Spleen (tissue), 13 donors: ENCODE data around the gene ALX1. TPM values are rescaled to one million over a fixed set of nuclear protein-coding genes. Genes with fewer than 3 reads are reported as not detected.

Source experiments
- DNase-seq: peaks from one replicate; pipeline ENCODE4 v3.0.0-alpha.2; 2020
- H3K27ac ChIP-seq, 8 donors: fragments of 200-600 bp; sonication (generic) in 7 of 8; 1 replicate in 4 of 8; 2 replicates in 4 of 8; pipeline versions ENCODE4 v1.5.0 to v1.8.0; 2016 to 2021; ENCODE audit warnings: inconsistent platforms in 4 of 8, mild to moderate bottlenecking in 4 of 8, moderate library complexity in 1 of 8
- H3K27me3 ChIP-seq, 7 donors: fragments of 200-600 bp; sonication (generic) in 6 of 7; replicated peaks in 1 of 7; 1 replicate in 4 of 7; 2 replicates in 3 of 7; pipeline versions ENCODE4 v1.5.0 to v1.8.0; 2016 to 2021; ENCODE audit warnings: inconsistent platforms in 3 of 7, mild to moderate bottlenecking in 1 of 7
- H3K36me3 ChIP-seq, 6 donors: fragments of 200-600 bp; sonication (generic) in 5 of 6; 1 replicate in 4 of 6; 2 replicates in 2 of 6; pipeline versions ENCODE4 v1.5.0 to v1.8.0; 2016 to 2021; ENCODE audit warnings: inconsistent platforms in 2 of 6
- H3K4me1 ChIP-seq, 6 donors: fragments of 200-600 bp; sonication (generic) in 5 of 6; 1 replicate in 3 of 6; 2 replicates in 3 of 6; pipeline versions ENCODE4 v1.5.0 to v1.8.0; 2016 to 2021; ENCODE audit warnings: inconsistent platforms in 3 of 6
- H3K4me3 ChIP-seq, 8 donors: fragments of 200-600 bp; sonication (generic) in 7 of 8; 1 replicate in 4 of 8; 2 replicates in 4 of 8; pipeline versions ENCODE4 v1.5.0 to v1.8.0; 2016 to 2021; ENCODE audit warnings: inconsistent platforms in 4 of 8, mild to moderate bottlenecking in 4 of 8, moderate library complexity in 2 of 8
- H3K9me3 ChIP-seq, 8 donors: fragments of 200-600 bp; sonication (generic) in 7 of 8; 1 replicate in 4 of 8; 2 replicates in 4 of 8; pipeline versions ENCODE4 v1.5.0 to v1.8.0; 2016 to 2021; ENCODE audit warnings: inconsistent platforms in 4 of 8
- POLR2A ChIP-seq, 3 donors: fragments of 450-650 bp; IDR thresholded peaks; one replicate each; pipeline ENCODE4 v1.5.1; 2017; ENCODE audit warnings: antibody characterized with exemption in 3 of 3, mild to moderate bottlenecking in 1 of 3
- POLR2AphosphoS5 ChIP-seq, 3 donors: sonication (generic); formaldehyde crosslinking; IDR thresholded peaks; one replicate each; pipeline ENCODE4 v1.5.1; 2017; ENCODE audit warnings: antibody characterized with exemption in 3 of 3
- WGBS, 5 donors: extraction: QIAGEN DNeasy Blood & Tissue Kit in 3 of 5; methylation state at CpG; one replicate each; pipeline versions ENCODE4 v1.1.5 to v1.1.7; 2013 to 2018; 5-methylcytosine and 5-hydroxymethylcytosine counted together
- intact Hi-C: fragments of 100-400 bp; cut with DNase I; formaldehyde crosslinking; loops from one replicate; pipeline ENCODE4 v1.15.0; 2023; ENCODE audit warnings: low total_unique reads
- long read RNA-seq, 2 donors: transcript quantifications; one replicate each; lab custom pipeline, GENCODE V29; 2026
- polyA plus RNA-seq, 3 donors: library from polyadenylated mRNA; stranded (reverse); fragments of 200-250 nt; gene quantifications; one replicate each; pipeline ENCODE4 v1.2.1, GENCODE V29; 2013
- total RNA-seq, 7 donors: library from RNA; depleted of rRNA in 3 of 7; stranded (reverse); fragments of >200 nt in 3 of 7; fragmentation: NEBNext Ultra II Directional in 4 of 7; extraction: Animal tissue kit (Norgen Biotek cat#: 25700) in 4 of 7; gene quantifications; one replicate each; pipeline versions ENCODE4 v1.1.0 to v1.2.1, GENCODE V29; 2016 to 2021
- TF ChIP-seq, protein P1 (sequence below), 11 experiments: fragments of 200-600 bp in 7 of 11; fragments of 450-650 bp in 4 of 11; sonication (generic) in 4 of 11; IDR thresholded peaks in 8 of 11; conservative IDR thresholded peaks in 3 of 11; 1 replicate in 7 of 11; 2 replicates in 4 of 11; pipeline versions ENCODE4 v1.4.0 to v1.8.0; 2016 to 2021; ENCODE audit warnings: antibody characterized with exemption in 11 of 11, inconsistent platforms in 4 of 11, mild to moderate bottlenecking in 1 of 11
- donor health status: healthy with polysubstance abuse.
- donor health status: DM: no; HTN: no; CAD: no; lungs with moderate emphysema.
- donor health status: DM: no; HTN: no; CAD: no.
- donor health status: Bipolar disorder and iron deficiency.
- donor health status: healthy.
- donor health status: DM: no; HTN: no; CAD: no.
- donor health status: DM: yes; HTN: yes; CAD: no.

Gene ALX1
- total RNA-seq (not detected), polyA plus RNA-seq (not detected)
- long read RNA-seq, donor 1: 0 reads
- long read RNA-seq, donor 2: 0 reads

- peak within 1 kb of the TSS; percentile 8 to 64 (median 30) for H3K4me3 ChIP-seq
- H3K9me3 ChIP-seq: peaks cover 0 to 7% (median 0%) of the 10 kb centered on the region in 8 donors
- peak; percentile 70 for DNase-seq
- WGBS, 5 donors: 2 to 7% (median 3%) methylated on average over 49 of the region's 49 CpGs
- H3K27ac ChIP-seq: no peak within 1 kb of the TSS
- H3K36me3 ChIP-seq: no peaks in the 10 kb centered on the region
- H3K4me1 ChIP-seq: peaks cover 0 to 26% (median 21%) of the 10 kb centered on the region in 6 donors
- peaks cover 5 to 100% (median 90%) of the 10 kb centered on the region in 7 donors for H3K27me3 ChIP-seq
- intact Hi-C loops: no loop called here
- TF ChIP-seq POLR2AphosphoS5 (IDR thresholded peaks at IDR 0.05) (peak in 2 of 3 donors; percentile 18 to 33), POLR2A (IDR thresholded peaks at IDR 0.05) (no peak)
- TF ChIP-seq, protein P1, sequence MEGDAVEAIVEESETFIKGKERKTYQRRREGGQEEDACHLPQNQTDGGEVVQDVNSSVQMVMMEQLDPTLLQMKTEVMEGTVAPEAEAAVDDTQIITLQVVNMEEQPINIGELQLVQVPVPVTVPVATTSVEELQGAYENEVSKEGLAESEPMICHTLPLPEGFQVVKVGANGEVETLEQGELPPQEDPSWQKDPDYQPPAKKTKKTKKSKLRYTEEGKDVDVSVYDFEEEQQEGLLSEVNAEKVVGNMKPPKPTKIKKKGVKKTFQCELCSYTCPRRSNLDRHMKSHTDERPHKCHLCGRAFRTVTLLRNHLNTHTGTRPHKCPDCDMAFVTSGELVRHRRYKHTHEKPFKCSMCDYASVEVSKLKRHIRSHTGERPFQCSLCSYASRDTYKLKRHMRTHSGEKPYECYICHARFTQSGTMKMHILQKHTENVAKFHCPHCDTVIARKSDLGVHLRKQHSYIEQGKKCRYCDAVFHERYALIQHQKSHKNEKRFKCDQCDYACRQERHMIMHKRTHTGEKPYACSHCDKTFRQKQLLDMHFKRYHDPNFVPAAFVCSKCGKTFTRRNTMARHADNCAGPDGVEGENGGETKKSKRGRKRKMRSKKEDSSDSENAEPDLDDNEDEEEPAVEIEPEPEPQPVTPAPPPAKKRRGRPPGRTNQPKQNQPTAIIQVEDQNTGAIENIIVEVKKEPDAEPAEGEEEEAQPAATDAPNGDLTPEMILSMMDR (IDR thresholded peaks at IDR 0.05 in 8 of 11, conservative IDR thresholded peaks at IDR 0.05 in 3 of 11): no peak
These were observed at the start of gene ALX1 for GRCh38 chr12:85280165-85280983. ALX1 (plus strand) TSS chr12:85280220; CDS start chr12:85280262, 42 bp downstream.

DNA sequence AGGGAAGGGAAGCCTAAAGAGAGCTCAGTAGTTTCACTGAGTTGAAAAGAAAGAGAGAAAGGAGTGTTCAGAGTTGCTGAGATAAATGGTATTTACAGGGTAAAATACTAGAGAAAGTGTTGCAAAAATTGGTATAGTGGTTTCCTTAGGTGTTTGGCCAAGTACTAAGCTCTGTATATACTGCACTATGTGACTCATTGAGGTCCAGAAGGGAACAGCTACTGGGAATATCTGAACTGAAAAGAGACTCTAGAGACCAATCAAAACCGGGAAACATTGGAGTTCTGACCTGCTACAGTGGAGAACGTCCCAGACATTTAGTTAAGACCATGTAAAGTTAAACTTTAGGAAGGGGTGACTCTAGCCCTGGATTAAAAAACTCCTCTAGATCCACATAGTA, 42.7 kb upstream of the ALX1 start:
- Histone ChIP-seq H3K27me3 (no peaks in the 10 kb centered on the region), H3K4me1 (no peaks in the 10 kb centered on the region), H3K36me3 (no peaks in the 10 kb centered on the region), H3K27ac (no peak overlapping the region), H3K4me3 (no peak overlapping the region), H3K9me3 (peaks cover 0 to 8% (median 0%) of the 10 kb centered on the region in 8 donors)
- intact Hi-C loops: no loop called here
- 41 to 61% (median 52%) methylated on average over 2 of the region's 2 CpGs for WGBS, 5 donors
- no peak for DNase-seq
- TF ChIP-seq POLR2A (IDR thresholded peaks at IDR 0.05) (no peak), POLR2AphosphoS5 (IDR thresholded peaks at IDR 0.05) (no peak)
- TF ChIP-seq, protein P1 (IDR thresholded peaks at IDR 0.05 in 8 of 11, conservative IDR thresholded peaks at IDR 0.05 in 3 of 11): no peak

DNA sequence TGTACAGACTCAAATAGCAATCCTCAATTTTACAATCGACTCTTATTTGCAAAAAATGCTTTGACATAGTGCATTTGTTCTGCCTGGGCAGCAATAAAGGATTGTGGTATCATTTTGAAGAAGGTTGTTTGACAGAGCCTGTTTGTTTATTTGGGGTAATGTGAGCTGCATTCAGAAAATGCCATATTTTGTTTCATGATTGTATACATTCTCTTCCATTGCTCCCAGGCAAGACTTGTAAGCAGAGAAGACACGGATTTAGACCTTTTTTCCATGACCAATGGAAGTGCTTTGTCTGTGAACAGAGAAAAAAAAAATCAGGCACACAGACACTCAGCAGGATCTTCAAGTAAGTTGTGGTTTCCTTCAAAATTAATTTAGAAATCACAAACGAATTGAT, 35.5 kb upstream of the ALX1 start:
- Histone ChIP-seq H3K4me3 (no peak overlapping the region), H3K27me3 (no peaks in the 10 kb centered on the region), H3K36me3 (no peaks in the 10 kb centered on the region), H3K4me1 (no peaks in the 10 kb centered on the region), H3K27ac (no peak overlapping the region), H3K9me3 (no peaks in the 10 kb centered on the region)
- DNase-seq: no peak
- TF ChIP-seq, protein P1 (IDR thresholded peaks at IDR 0.05 in 8 of 11, conservative IDR thresholded peaks at IDR 0.05 in 3 of 11): no peak
- TF ChIP-seq POLR2AphosphoS5 (IDR thresholded peaks at IDR 0.05): no peak
- no peak for TF ChIP-seq POLR2A (IDR thresholded peaks at IDR 0.05)
- 38 to 53% (median 51%) methylated on average over 3 of the region's 3 CpGs for WGBS, 5 donors
- intact Hi-C loops: no loop called here

GRCh38 chr12:85253853-85254252, 26.2 kb upstream of the ALX1 start:
- H3K36me3 ChIP-seq: no peaks in the 10 kb centered on the region
- H3K27ac ChIP-seq: no peak overlapping the region
- WGBS, 5 donors: 44 to 63% (median 51%) methylated on average over 4 of the region's 4 CpGs
- H3K27me3 ChIP-seq: no peaks in the 10 kb centered on the region
- no peak for DNase-seq
- TF ChIP-seq POLR2A (IDR thresholded peaks at IDR 0.05): no peak
- no peak for TF ChIP-seq POLR2AphosphoS5 (IDR thresholded peaks at IDR 0.05)
- TF ChIP-seq, protein P1 (IDR thresholded peaks at IDR 0.05 in 8 of 11, conservative IDR thresholded peaks at IDR 0.05 in 3 of 11): no peak
- intact Hi-C loops: no loop called here
- H3K4me1 ChIP-seq: no peaks in the 10 kb centered on the region
- H3K9me3 ChIP-seq: no peaks in the 10 kb centered on the region
- H3K4me3 ChIP-seq: no peak overlapping the region
